ENCODE measurements around the gene ZFP36. TPM values are rescaled to one million over a fixed set of nuclear protein-coding genes. Genes with fewer than 3 reads are reported as not detected.

ZFP36 gene
- total and polyA plus RNA-seq, 4 donors, result 41.2 to 655 (median 172) TPM

- Histone ChIP-seq H3K9me3 (ENCODE audit: control insufficient read depth in 4 of 4, insufficient read depth in 3 of 4, low read length in 3 of 4) (no peaks in the 10 kb centered on the region), H3K4me3 (no peak overlapping the region), H3K9ac (ENCODE audit: insufficient read depth in 1 of 2, low read length in 2 of 2) (no peak overlapping the region), H3K27ac (ENCODE audit: low read depth in 1 of 2, low read length in 1 of 2) (no peak overlapping the region), H3K4me1 (ENCODE audit: control insufficient read depth in 5 of 5, insufficient read depth in 5 of 5, low read length in 5 of 5) (peaks cover 0 to 6% (median under 1%) of the 10 kb centered on the region in 5 donors), H3K27me3 (ENCODE audit: control insufficient read depth in 3 of 3, insufficient read depth in 3 of 3, low read length in 2 of 3) (no peaks in the 10 kb centered on the region), H3K36me3 (ENCODE audit: control insufficient read depth in 4 of 4, insufficient read depth in 4 of 4, low read length in 4 of 4) (peaks cover 4 to 31% (median 26%) of the 10 kb centered on the region in 4 donors)
- WGBS, 2 donors, result 91 to 93% methylated on average over 35 of the region's 35 CpGs
- TF ChIP-seq CTCF (IDR thresholded peaks at IDR 0.05; ENCODE audit: control extremely low read depth, extremely low read depth), result no peak
- ATAC-seq (ENCODE audit: insufficient read depth, low FRiP score) (no peak), DNase-seq (no peak)
Observed at GRCh38 chr19:39423258-39424086, 16.8 kb downstream of the ZFP36 start.

- Histone ChIP-seq H3K4me1 (ENCODE audit: control insufficient read depth in 5 of 5, insufficient read depth in 5 of 5, low read length in 5 of 5) (peaks cover 0 to 13% (median 7%) of the 10 kb centered on the region in 5 donors), H3K9ac (ENCODE audit: insufficient read depth in 1 of 2, low read length in 2 of 2) (no peak overlapping the region), H3K27ac (ENCODE audit: low read depth in 1 of 2, low read length in 1 of 2) (no peak overlapping the region), H3K4me3 (no peak overlapping the region), H3K36me3 (ENCODE audit: control insufficient read depth in 4 of 4, insufficient read depth in 4 of 4, low read length in 4 of 4) (peaks cover 0 to 25% (median 19%) of the 10 kb centered on the region in 4 donors), H3K27me3 (ENCODE audit: control insufficient read depth in 3 of 3, insufficient read depth in 3 of 3, low read length in 2 of 3) (no peaks in the 10 kb centered on the region), H3K9me3 (ENCODE audit: control insufficient read depth in 4 of 4, insufficient read depth in 3 of 4, low read length in 3 of 4) (no peaks in the 10 kb centered on the region)
- 82 to 86% methylated on average over 16 of the region's 16 CpGs for WGBS, 2 donors
- no peak for ATAC-seq (ENCODE audit: insufficient read depth, low FRiP score)
- DNase-seq, result no peak
- TF ChIP-seq CTCF (IDR thresholded peaks at IDR 0.05; ENCODE audit: control extremely low read depth, extremely low read depth), result no peak
Observed at GRCh38 chr19:39424934-39425333, 18.3 kb downstream of the ZFP36 start.

GRCh38 chr19:39425744-39426143 lies 19.1 kb downstream of the ZFP36 start:
- Histone ChIP-seq H3K9ac (ENCODE audit: insufficient read depth in 1 of 2, low read length in 2 of 2) (no peak overlapping the region), H3K9me3 (ENCODE audit: control insufficient read depth in 4 of 4, insufficient read depth in 3 of 4, low read length in 3 of 4) (no peaks in the 10 kb centered on the region), H3K36me3 (ENCODE audit: control insufficient read depth in 4 of 4, insufficient read depth in 4 of 4, low read length in 4 of 4) (peaks cover 0 to 24% (median 14%) of the 10 kb centered on the region in 4 donors), H3K4me1 (ENCODE audit: control insufficient read depth in 5 of 5, insufficient read depth in 5 of 5, low read length in 5 of 5) (peaks cover 0 to 13% (median 7%) of the 10 kb centered on the region in 5 donors), H3K27me3 (ENCODE audit: control insufficient read depth in 3 of 3, insufficient read depth in 3 of 3, low read length in 2 of 3) (no peaks in the 10 kb centered on the region), H3K27ac (ENCODE audit: low read depth in 1 of 2, low read length in 1 of 2) (no peak overlapping the region), H3K4me3 (no peak overlapping the region)
- TF ChIP-seq CTCF (IDR thresholded peaks at IDR 0.05; ENCODE audit: control extremely low read depth, extremely low read depth), result no peak
- 92% methylated on average over 7 of the region's 7 CpGs for WGBS, 2 donors
- ATAC-seq (ENCODE audit: insufficient read depth, low FRiP score), result no peak
- no peak for DNase-seq
